NT2/D1 (cell line): ENCODE measurements around the gene EPHB2.

Source experiments
- SUZ12 ChIP-seq: IDR thresholded peaks from 2 replicates; pipeline ENCODE4 v1.6.1; 2011; ENCODE audit not compliant: insufficient read length, insufficient read depth; ENCODE audit errors: extremely low read depth
- ZNF274 ChIP-seq: IDR thresholded peaks from 2 replicates; pipeline ENCODE4 v1.6.1; 2011; ENCODE audit warnings: mild to moderate bottlenecking, low read depth, low read length

- no peak for TF ChIP-seq ZNF274
- TF ChIP-seq SUZ12, result no peak
Observed at GRCh38 chr1:22878626-22879025, 168.0 kb downstream of the EPHB2 start.
